Peyer's patch (tissue), 4 donors: ENCODE measurements around the gene RSU1.

ENCODE experiments used
- CTCF ChIP-seq, 6 experiments: fragments of 450-650 bp in 4 of 6; fragments of 200-600 bp in 2 of 6; sonication (generic) in 1 of 6; IDR thresholded peaks; one replicate each; pipeline ENCODE4 v1.5.1; 2017 to 2019; ENCODE audit warnings: antibody characterized with exemption in 6 of 6, mild to moderate bottlenecking in 3 of 6, moderate library complexity in 1 of 6
- POLR2A ChIP-seq, 2 donors: fragments of 450-650 bp; IDR thresholded peaks; one replicate each; pipeline ENCODE4 v1.5.1; 2017; ENCODE audit warnings: antibody characterized with exemption in 2 of 2, mild to moderate bottlenecking in 2 of 2, moderate library complexity in 2 of 2

GRCh38 chr10:16811765-16812164 lies 5.5 kb downstream of the RSU1 start:
- TF ChIP-seq CTCF (IDR thresholded peaks at IDR 0.05), result no peak
- TF ChIP-seq POLR2A (IDR thresholded peaks at IDR 0.05), result no peak
